Measurements from ENCODE around the gene ST6GAL1. TPM values are rescaled to one million over a fixed set of nuclear protein-coding genes. Genes with fewer than 3 reads are reported as not detected.

The ST6GAL1 gene
- total and polyA plus RNA-seq, 2 of the 4 experiments (the other 2 are of a cell fraction), result 1.4 to 2.9 TPM

DNA sequence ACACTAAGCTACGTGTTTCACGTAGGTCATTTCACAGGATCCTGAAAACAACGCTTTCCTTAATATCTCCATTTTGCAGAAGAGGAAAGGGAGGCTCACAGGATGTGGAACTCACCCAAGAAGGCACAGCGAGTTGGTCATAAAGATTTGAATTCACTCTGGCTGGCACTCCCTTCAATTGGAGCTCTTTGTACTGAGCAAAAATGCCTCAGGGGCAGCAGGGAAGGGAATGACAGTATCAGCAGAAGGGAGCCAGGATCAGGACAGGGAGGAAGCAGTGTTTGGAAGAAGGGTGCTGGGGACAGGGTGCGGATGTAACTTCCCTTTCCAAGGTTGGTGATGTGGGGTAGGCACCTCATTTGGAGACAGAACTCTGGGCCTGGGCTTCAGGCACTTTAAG is 1.1 kb upstream of the ST6GAL1 start:
- Histone ChIP-seq H3K18ac (ENCODE audit: low read depth, low read length) (no peak overlapping the region), H3K14ac (replicated peaks; ENCODE audit: low read depth, low read length) (no peak overlapping the region), H3K56ac (ENCODE audit: extremely low read depth, insufficient read depth, low read length) (no peak overlapping the region), H2BK5ac (ENCODE audit: low read depth, low read length, poor library complexity, severe bottlenecking) (no peak overlapping the region), H3K27ac (ENCODE audit: insufficient read depth, low read length) (no peak overlapping the region), H2AK5ac (ENCODE audit: low read depth, low read length) (no peak overlapping the region), H4K5ac (ENCODE audit: low read depth, low read length) (no peak overlapping the region), H3K4ac (ENCODE audit: low read depth, low read length) (no peak overlapping the region), H3K9ac (ENCODE audit: low read depth, low read length) (no peak overlapping the region), H2AK9ac (replicated peaks; ENCODE audit: low read depth, low read length, poor library complexity) (no peak overlapping the region), H3K9me1 (ENCODE audit: insufficient read depth, low read length) (no peaks in the 10 kb centered on the region), H3K4me3 (ENCODE audit: insufficient read depth, low read depth, low read length) (no peak overlapping the region), H4K8ac (ENCODE audit: low read depth in 2 of 2, low read length in 2 of 2) (no peak overlapping the region), H2BK20ac (ENCODE audit: low read depth, low read length) (no peak overlapping the region), H3K36me3 (ENCODE audit: control insufficient read depth, insufficient read depth, low read length) (no peaks in the 10 kb centered on the region), H3K27me3 (ENCODE audit: control insufficient read depth, insufficient read depth, low read length) (peaks cover 19% of the 10 kb centered on the region), H3K23ac (ENCODE audit: low read depth, low read length) (no peak overlapping the region), H4K91ac (ENCODE audit: insufficient read depth, low read depth, low read length) (no peak overlapping the region), H2AFZ (replicated peaks; ENCODE audit: low read length, poor library complexity) (no peak overlapping the region), H4K20me1 (ENCODE audit: insufficient read depth, low read length) (no peaks in the 10 kb centered on the region; the same call in 1 of the 2 replicates), H3K4me2 (ENCODE audit: low read depth, low read length) (no peak overlapping the region), H3K9me3 (ENCODE audit: control insufficient read depth, insufficient read depth, low read length) (no peaks in the 10 kb centered on the region), H2BK15ac (ENCODE audit: low read depth, low read length) (no peak overlapping the region), H3K4me1 (ENCODE audit: control insufficient read depth, insufficient read depth, low read length) (no peaks in the 10 kb centered on the region; the same call in 1 of the 2 replicates), H2BK120ac (ENCODE audit: low read depth, low read length) (no peak overlapping the region), H3K79me1 (ENCODE audit: low read depth in 1 of 2, low read length in 2 of 2) (no peaks in the 10 kb centered on the region)
- ATAC-seq (ENCODE audit: low read depth) (no peak), DNase-seq (no peak)
- in situ Hi-C loops (cut with MboI; ENCODE audit: low sequenced_read_pairs) (no loop called here), intact Hi-C loops (cut with micrococcal nuclease) (no loop called here), dilution Hi-C loops (cut with HindIII; ENCODE audit: low sequenced_read_pairs, unreplicated experiment) (no loop called here)
- no TSS peak for BruUV-seq (replicated peaks)
- WGBS, 2 experiments (ENCODE audit: extremely low coverage in 2 of 2, insufficient read length in 1 of 2), result no CpG with 5 or more reads among the region's 5 CpGs
- ChIA-PET CTCF (no interaction called here), POLR2A (ENCODE audit: unreplicated experiment) (no interaction called here)
- no peak for TF ChIP-seq POLR2A (IDR thresholded peaks at IDR 0.05; ENCODE audit: low read depth, low read length)
- no peak for TF ChIP-seq SMC3 (IDR thresholded peaks at IDR 0.05; ENCODE audit: low read depth, low read length)
- no peak for TF ChIP-seq FOS (IDR thresholded peaks at IDR 0.05; ENCODE audit: low read depth, low read length)
- TF ChIP-seq, protein P1, sequence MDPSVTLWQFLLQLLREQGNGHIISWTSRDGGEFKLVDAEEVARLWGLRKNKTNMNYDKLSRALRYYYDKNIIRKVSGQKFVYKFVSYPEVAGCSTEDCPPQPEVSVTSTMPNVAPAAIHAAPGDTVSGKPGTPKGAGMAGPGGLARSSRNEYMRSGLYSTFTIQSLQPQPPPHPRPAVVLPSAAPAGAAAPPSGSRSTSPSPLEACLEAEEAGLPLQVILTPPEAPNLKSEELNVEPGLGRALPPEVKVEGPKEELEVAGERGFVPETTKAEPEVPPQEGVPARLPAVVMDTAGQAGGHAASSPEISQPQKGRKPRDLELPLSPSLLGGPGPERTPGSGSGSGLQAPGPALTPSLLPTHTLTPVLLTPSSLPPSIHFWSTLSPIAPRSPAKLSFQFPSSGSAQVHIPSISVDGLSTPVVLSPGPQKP (IDR thresholded peaks at IDR 0.05; ENCODE audit: borderline replicate concordance, low read depth, low read length), result no peak
- TF ChIP-seq CHD1 (IDR thresholded peaks at IDR 0.05; ENCODE audit: low read depth, low read length), result no peak
- no peak for TF ChIP-seq RCOR1 (IDR thresholded peaks at IDR 0.05; ENCODE audit: insufficient replicate concordance, low read length)
- TF ChIP-seq, protein P2, sequence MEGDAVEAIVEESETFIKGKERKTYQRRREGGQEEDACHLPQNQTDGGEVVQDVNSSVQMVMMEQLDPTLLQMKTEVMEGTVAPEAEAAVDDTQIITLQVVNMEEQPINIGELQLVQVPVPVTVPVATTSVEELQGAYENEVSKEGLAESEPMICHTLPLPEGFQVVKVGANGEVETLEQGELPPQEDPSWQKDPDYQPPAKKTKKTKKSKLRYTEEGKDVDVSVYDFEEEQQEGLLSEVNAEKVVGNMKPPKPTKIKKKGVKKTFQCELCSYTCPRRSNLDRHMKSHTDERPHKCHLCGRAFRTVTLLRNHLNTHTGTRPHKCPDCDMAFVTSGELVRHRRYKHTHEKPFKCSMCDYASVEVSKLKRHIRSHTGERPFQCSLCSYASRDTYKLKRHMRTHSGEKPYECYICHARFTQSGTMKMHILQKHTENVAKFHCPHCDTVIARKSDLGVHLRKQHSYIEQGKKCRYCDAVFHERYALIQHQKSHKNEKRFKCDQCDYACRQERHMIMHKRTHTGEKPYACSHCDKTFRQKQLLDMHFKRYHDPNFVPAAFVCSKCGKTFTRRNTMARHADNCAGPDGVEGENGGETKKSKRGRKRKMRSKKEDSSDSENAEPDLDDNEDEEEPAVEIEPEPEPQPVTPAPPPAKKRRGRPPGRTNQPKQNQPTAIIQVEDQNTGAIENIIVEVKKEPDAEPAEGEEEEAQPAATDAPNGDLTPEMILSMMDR (conservative IDR thresholded peaks at IDR 0.05; ENCODE audit: low read depth, low read length), result no peak
- TF ChIP-seq BHLHE40 (IDR thresholded peaks at IDR 0.05; ENCODE audit: low read depth, low read length), result no peak
